Liver (tissue), 3 donors: Measurements from ENCODE around the gene ATP6AP1.

ENCODE experiments used
- ATF3 ChIP-seq: IDR thresholded peaks from 2 replicates; pipeline ENCODE4 v1.6.1; 2016; ENCODE audit warnings: antibody characterized with exemption
- CTCF ChIP-seq: fragments of 150-350 bp; IDR thresholded peaks from 2 replicates; pipeline ENCODE4 v1.5.1; 2017; ENCODE audit warnings: improper control_type of control experiment, low read depth, low read length; ENCODE audit not compliant: missing input control
- EGR1 ChIP-seq, 2 donors: IDR thresholded peaks; 2 replicates each; pipeline ENCODE4 v1.6.1; 2016 to 2018; ENCODE audit warnings: antibody characterized with exemption in 2 of 2, low read depth in 2 of 2
- FOXA2 ChIP-seq: IDR thresholded peaks from 2 replicates; pipeline ENCODE4 v1.6.1; 2016; ENCODE audit warnings: antibody characterized with exemption
- GABPA ChIP-seq, 2 donors: IDR thresholded peaks in 1 of 2; conservative IDR thresholded peaks in 1 of 2; 2 replicates each; pipeline ENCODE4 v1.6.1; 2016; ENCODE audit warnings: antibody characterized with exemption in 2 of 2, mild to moderate bottlenecking in 1 of 2, moderate library complexity in 1 of 2
- HNF4G ChIP-seq: IDR thresholded peaks from 2 replicates; pipeline ENCODE4 v1.6.1; 2016; ENCODE audit warnings: antibody characterized with exemption
- MAX ChIP-seq: IDR thresholded peaks from 2 replicates; pipeline ENCODE4 v1.6.1; 2016; ENCODE audit warnings: antibody characterized with exemption
- NR2F2 ChIP-seq: IDR thresholded peaks from 2 replicates; pipeline ENCODE4 v1.6.1; 2016; ENCODE audit warnings: antibody characterized with exemption
- RAD21 ChIP-seq, 2 donors: IDR thresholded peaks; 2 replicates each; pipeline ENCODE4 v1.6.1; 2016; ENCODE audit warnings: antibody characterized with exemption in 2 of 2, mild to moderate bottlenecking in 2 of 2
- REST ChIP-seq: IDR thresholded peaks from 2 replicates; pipeline ENCODE4 v1.6.1; 2016; ENCODE audit warnings: antibody characterized with exemption, mild to moderate bottlenecking
- SP1 ChIP-seq: IDR thresholded peaks from 2 replicates; pipeline ENCODE4 v1.6.1; 2018; ENCODE audit warnings: antibody characterized with exemption, mild to moderate bottlenecking
- YY1 ChIP-seq: IDR thresholded peaks from 2 replicates; pipeline ENCODE4 v1.6.1; 2016; ENCODE audit warnings: antibody characterized with exemption, mild to moderate bottlenecking
- donor health status: healthy.
- donor health status: healthy.

- TF ChIP-seq CTCF (no peak), FOXA2 (no peak), REST (no peak), MAX (no peak), GABPA (IDR thresholded peaks at IDR 0.05 in 1 of 2, conservative IDR thresholded peaks at IDR 0.05 in 1 of 2) (no peak), SP1 (no peak), RAD21 (IDR thresholded peaks at IDR 0.05) (no peak), NR2F2 (no peak), ATF3 (no peak), YY1 (no peak), EGR1 (IDR thresholded peaks at IDR 0.05; ENCODE audit: low read depth in 2 of 2) (no peak), HNF4G (no peak)
Observed at GRCh38 chrX:154403858-154404257, 24.6 kb upstream of the ATP6AP1 start.
